SJSA1 (cell line): ENCODE measurements around the gene CTNNA1. TPM values are rescaled to one million over a fixed set of nuclear protein-coding genes. Genes with fewer than 3 reads are reported as not detected.
"Not testable (repeated sequence)": the region's sequence is repeated elsewhere in the genome, so short reads cannot be mapped to it uniquely, and the experiment has no call there.

Experiments
- DNase-seq, 2 experiments: peaks; one replicate each; pipeline ENCODE4 v3.0.0-alpha.2; 2015 to 2020; ENCODE audit warnings: low spot score in 2 of 2, low read depth in 1 of 2
- H3K27ac ChIP-seq: fragments of 250-450 bp; sonication (Bioruptor Pico); 2 replicates; pipeline ENCODE4 v1.5.1; 2020; ENCODE audit warnings: mild to moderate bottlenecking, moderate library complexity
- H3K27me3 ChIP-seq: fragments of 250-450 bp; sonication (Bioruptor Pico); replicated peaks from 2 replicates; pipeline ENCODE4 v1.5.1; 2020; ENCODE audit warnings: mild to moderate bottlenecking, moderate library complexity
- H3K36me3 ChIP-seq: fragments of 250-450 bp; sonication (Bioruptor Pico); 2 replicates; pipeline ENCODE4 v1.5.1; 2020; ENCODE audit warnings: mild to moderate bottlenecking
- H3K4me1 ChIP-seq: fragments of 250-450 bp; sonication (Bioruptor Pico); replicated peaks from 2 replicates; pipeline ENCODE4 v1.6.1; 2021; ENCODE audit warnings: mild to moderate bottlenecking
- H3K4me3 ChIP-seq: fragments of 250-450 bp; sonication (Bioruptor Pico); 2 replicates; pipeline ENCODE4 v1.5.1; 2020; ENCODE audit warnings: mild to moderate bottlenecking
- H3K9me3 ChIP-seq: fragments of 250-450 bp; sonication (Bioruptor Pico); replicated peaks from 2 replicates; pipeline ENCODE4 v1.5.1; 2020; ENCODE audit warnings: mild to moderate bottlenecking
- total RNA-seq: library from RNA; depleted of rRNA; stranded (reverse); fragments of >200 nt; shearing (Covaris generic); gene quantifications from 2 replicates; pipeline ENCODE4 v1.2.3, GENCODE V29; 2014

CTNNA1 gene
- total RNA-seq, 1 experiment from 2014 or later = 606 TPM

GRCh38 chr5:138783976-138784375 is 30.8 kb downstream of the CTNNA1 start:
- Histone ChIP-seq H3K9me3 (no peaks in the 10 kb centered on the region), H3K36me3 (peaks cover 89% of the 10 kb centered on the region), H3K27me3 (no peaks in the 10 kb centered on the region), H3K4me3 (no peak overlapping the region), H3K27ac (no peak overlapping the region), H3K4me1 (no peaks in the 10 kb centered on the region)
- no peak for DNase-seq

GRCh38 chr5:138784590-138784989 is 31.4 kb downstream of the CTNNA1 start:
- no peaks in the 10 kb centered on the region for H3K4me1 ChIP-seq
- peaks cover 89% of the 10 kb centered on the region for H3K36me3 ChIP-seq
- H3K4me3 ChIP-seq = no peak overlapping the region
- no peaks in the 10 kb centered on the region for H3K27me3 ChIP-seq
- H3K27ac ChIP-seq = no peak overlapping the region
- DNase-seq = no peak
- no peaks in the 10 kb centered on the region for H3K9me3 ChIP-seq

GRCh38 chr5:138789771-138790242 is 36.6 kb downstream of the CTNNA1 start:
- Histone ChIP-seq H3K4me1 (no peaks in the 10 kb centered on the region), H3K36me3 (peaks cover 66% of the 10 kb centered on the region)
- DNase-seq = peak in 1 of 2 experiments; percentile 43

GRCh38 chr5:138790684-138791083 is 37.5 kb downstream of the CTNNA1 start:
- no peaks in the 10 kb centered on the region for H3K27me3 ChIP-seq
- DNase-seq = no peak
- H3K4me3 ChIP-seq = no peak overlapping the region
- H3K9me3 ChIP-seq = no peaks in the 10 kb centered on the region
- peaks cover 59% of the 10 kb centered on the region for H3K36me3 ChIP-seq
- no peak overlapping the region for H3K27ac ChIP-seq
- H3K4me1 ChIP-seq = no peaks in the 10 kb centered on the region

More at GRCh38 chr5:138789771-138790242, 36.6 kb downstream of the CTNNA1 start:
- Histone ChIP-seq H3K27ac (no peak overlapping the region), H3K9me3 (no peaks in the 10 kb centered on the region), H3K4me3 (no peak overlapping the region), H3K27me3 (no peaks in the 10 kb centered on the region)

- Histone ChIP-seq H3K4me1 (peaks cover 14% of the 10 kb centered on the region), H3K27me3 (no peaks in the 10 kb centered on the region), H3K36me3 (peaks cover 43% of the 10 kb centered on the region), H3K4me3 (no peak overlapping the region), H3K27ac (no peak overlapping the region), H3K9me3 (no peaks in the 10 kb centered on the region)
- no peak for DNase-seq
These were observed 39.1 kb downstream of the CTNNA1 start for GRCh38 chr5:138792195-138792790.

- no peak overlapping the region for H3K27ac ChIP-seq
- H3K36me3 ChIP-seq = peaks cover 30% of the 10 kb centered on the region
- H3K4me3 ChIP-seq = no peak overlapping the region
- peaks cover 21% of the 10 kb centered on the region for H3K4me1 ChIP-seq
- no peak for DNase-seq
- no peaks in the 10 kb centered on the region for H3K27me3 ChIP-seq
- H3K9me3 ChIP-seq = no peaks in the 10 kb centered on the region
These were observed 40.4 kb downstream of the CTNNA1 start for GRCh38 chr5:138793575-138793974.

- peaks cover 38% of the 10 kb centered on the region for H3K36me3 ChIP-seq
- no peaks in the 10 kb centered on the region for H3K9me3 ChIP-seq
- H3K4me1 ChIP-seq = 0 out of 2 replicates have a peak, but pooled peaks cover 3% of the 10 kb centered on the region
- DNase-seq = no peak
- H3K4me3 ChIP-seq = no peak overlapping the region
- H3K27me3 ChIP-seq = no peaks in the 10 kb centered on the region
- no peak overlapping the region for H3K27ac ChIP-seq
These were observed 50.1 kb downstream of the CTNNA1 start for GRCh38 chr5:138803285-138803684.

- Histone ChIP-seq H3K36me3 (peaks cover 38% of the 10 kb centered on the region), H3K27ac (no peak overlapping the region), H3K27me3 (no peaks in the 10 kb centered on the region), H3K9me3 (no peaks in the 10 kb centered on the region), H3K4me3 (no peak overlapping the region), H3K4me1 (no peaks in the 10 kb centered on the region)
- DNase-seq = no peak
These were observed 50.7 kb downstream of the CTNNA1 start for GRCh38 chr5:138803935-138804334.

GRCh38 chr5:138805096-138805495 is 51.9 kb downstream of the CTNNA1 start:
- no peaks in the 10 kb centered on the region for H3K9me3 ChIP-seq
- peaks cover 38% of the 10 kb centered on the region for H3K36me3 ChIP-seq
- H3K4me3 ChIP-seq = no peak overlapping the region
- H3K4me1 ChIP-seq = no peaks in the 10 kb centered on the region
- no peak overlapping the region for H3K27ac ChIP-seq
- no peaks in the 10 kb centered on the region for H3K27me3 ChIP-seq
- no peak for DNase-seq

- peaks cover 31% of the 10 kb centered on the region for H3K36me3 ChIP-seq
- no peaks in the 10 kb centered on the region for H3K9me3 ChIP-seq
- no peak overlapping the region for H3K4me3 ChIP-seq
- no peak overlapping the region for H3K27ac ChIP-seq
- H3K27me3 ChIP-seq = no peaks in the 10 kb centered on the region
- DNase-seq = no peak
- H3K4me1 ChIP-seq = no peaks in the 10 kb centered on the region
These were observed 54.0 kb downstream of the CTNNA1 start for GRCh38 chr5:138807182-138807581.

- peaks cover 2% of the 10 kb centered on the region; the same call in 1 of the 2 replicates for H3K4me1 ChIP-seq
- no peaks in the 10 kb centered on the region for H3K9me3 ChIP-seq
- no peak overlapping the region for H3K27ac ChIP-seq
- no peak overlapping the region for H3K4me3 ChIP-seq
- DNase-seq = no peak
- no peaks in the 10 kb centered on the region for H3K27me3 ChIP-seq
- H3K36me3 ChIP-seq = peaks cover 38% of the 10 kb centered on the region
These were observed 56.2 kb downstream of the CTNNA1 start for GRCh38 chr5:138809391-138809790.

GRCh38 chr5:138810861-138811260 is 57.6 kb downstream of the CTNNA1 start:
- H3K4me1 ChIP-seq, H3K27ac ChIP-seq, DNase-seq, H3K9me3 ChIP-seq, H3K4me3 ChIP-seq, H3K27me3 ChIP-seq: not testable (repeated sequence)
- H3K36me3 ChIP-seq = peaks cover 43% of the 10 kb centered on the region

GRCh38 chr5:138815529-138815928 is 62.3 kb downstream of the CTNNA1 start:
- H3K27ac ChIP-seq = no peak overlapping the region
- no peaks in the 10 kb centered on the region for H3K27me3 ChIP-seq
- H3K36me3 ChIP-seq = peaks cover 70% of the 10 kb centered on the region
- peaks cover 14% of the 10 kb centered on the region for H3K4me1 ChIP-seq
- no peaks in the 10 kb centered on the region for H3K9me3 ChIP-seq
- no peak overlapping the region for H3K4me3 ChIP-seq
- DNase-seq = no peak

GRCh38 chr5:138817241-138817640 is 64.0 kb downstream of the CTNNA1 start:
- Histone ChIP-seq H3K27me3 (no peaks in the 10 kb centered on the region), H3K4me1 (peaks cover 14% of the 10 kb centered on the region), H3K4me3 (no peak overlapping the region), H3K27ac (no peak overlapping the region), H3K9me3 (no peaks in the 10 kb centered on the region), H3K36me3 (peaks cover 75% of the 10 kb centered on the region)
- DNase-seq = no peak

GRCh38 chr5:138819081-138819480 is 65.9 kb downstream of the CTNNA1 start:
- H3K9me3 ChIP-seq = no peaks in the 10 kb centered on the region
- no peaks in the 10 kb centered on the region for H3K27me3 ChIP-seq
- no peak overlapping the region for H3K4me3 ChIP-seq
- no peak for DNase-seq
- H3K36me3 ChIP-seq = peaks cover 69% of the 10 kb centered on the region
- H3K4me1 ChIP-seq = peaks cover 14% of the 10 kb centered on the region
- no peak overlapping the region for H3K27ac ChIP-seq
